ENCODE data around the gene TAF11L6.

DNA sequence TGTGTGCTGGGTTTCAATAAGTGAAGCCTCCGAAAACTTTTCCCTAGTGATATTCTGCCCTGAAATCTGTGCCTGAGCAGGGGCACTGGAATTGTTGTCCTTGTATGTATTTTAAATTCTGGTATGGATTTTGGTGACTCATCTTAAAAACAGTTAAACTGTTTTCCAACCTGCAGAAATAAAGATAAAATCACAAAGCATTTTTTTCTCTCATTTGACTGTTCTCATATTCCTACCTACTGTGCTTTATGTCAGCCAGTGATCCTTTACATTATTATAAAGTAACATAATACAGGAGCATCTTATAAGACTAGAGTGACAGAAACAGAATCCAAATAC lies 41.3 kb upstream of the TAF11L6 start:
- TF ChIP-seq CTCF (IDR thresholded peaks at IDR 0.05) = no peak
- TF ChIP-seq POLR2A (IDR thresholded peaks at IDR 0.05) = no peak

All from lower leg skin (tissue), 3 donors.